ENCODE measurements around the gene RHPN2. TPM values are rescaled to one million over a fixed set of nuclear protein-coding genes. Genes with fewer than 3 reads are reported as not detected.
A peak's percentile ranks its signal among the peaks of the same experiment; 100 is the strongest.
"Not testable (repeated sequence)": the region's sequence is repeated elsewhere in the genome, so short reads cannot be mapped to it uniquely, and the experiment has no call there.

Gene RHPN2
- total RNA-seq, 2 donors from 2014 or later: 0.31 to 0.75 TPM

- ATAC-seq: no peak
- H3K9me3 Mint-ChIP-seq: no peaks in the 10 kb centered on the region
- no peak overlapping the region for H3K27ac Mint-ChIP-seq
- no peak overlapping the region for H3K4me3 Mint-ChIP-seq
- H3K27me3 Mint-ChIP-seq: no peaks in the 10 kb centered on the region
- no peak for DNase-seq (ENCODE audit: low spot score)
- H3K36me3 Mint-ChIP-seq: peaks cover 12% of the 10 kb centered on the region
- no peaks in the 10 kb centered on the region for H3K4me1 Mint-ChIP-seq (ENCODE audit: low read depth in 2 of 2)
Measured at GRCh38 chr19:32945260-32945659, 119.4 kb downstream of the RHPN2 start.

GRCh38 chr19:32941273-32941672 lies 123.4 kb downstream of the RHPN2 start:
- DNase-seq (ENCODE audit: low spot score); ATAC-seq; H3K36me3 Mint-ChIP-seq; H3K27me3 Mint-ChIP-seq; H3K4me3 Mint-ChIP-seq; H3K4me1 Mint-ChIP-seq (ENCODE audit: low read depth in 2 of 2); H3K27ac Mint-ChIP-seq; H3K9me3 Mint-ChIP-seq: not testable (repeated sequence)

GRCh38 chr19:32936065-32936464 lies 128.6 kb downstream of the RHPN2 start:
- no peak for DNase-seq (ENCODE audit: low spot score)
- Mint-ChIP-seq H3K36me3 (no peaks in the 10 kb centered on the region), H3K27ac (no peak overlapping the region), H3K27me3 (no peaks in the 10 kb centered on the region), H3K9me3 (no peaks in the 10 kb centered on the region), H3K4me3 (no peak overlapping the region), H3K4me1 (ENCODE audit: low read depth in 2 of 2) (peaks cover 0 to 3% of the 10 kb centered on the region in 2 donors)
- peak in 1 of 2 donors; percentile 32 for ATAC-seq

- H3K9me3 Mint-ChIP-seq: no peaks in the 10 kb centered on the region
- peak in 1 of 2 donors; percentile 6 for ATAC-seq
- no peak overlapping the region for H3K27ac Mint-ChIP-seq
- peaks cover 0 to 3% of the 10 kb centered on the region in 2 donors for H3K4me1 Mint-ChIP-seq (ENCODE audit: low read depth in 2 of 2)
- H3K27me3 Mint-ChIP-seq: no peaks in the 10 kb centered on the region
- no peak overlapping the region for H3K4me3 Mint-ChIP-seq
- no peak for DNase-seq (ENCODE audit: low spot score)
- H3K36me3 Mint-ChIP-seq: no peaks in the 10 kb centered on the region
Measured at GRCh38 chr19:32935629-32936028, 129.1 kb downstream of the RHPN2 start.

- Mint-ChIP-seq H3K4me3 (no peak overlapping the region), H3K27ac (peak overlapping the region in 1 of 2 donors; percentile 66), H3K27me3 (no peaks in the 10 kb centered on the region), H3K4me1 (ENCODE audit: low read depth in 2 of 2) (peaks cover 0 to 3% of the 10 kb centered on the region in 2 donors), H3K36me3 (peaks cover 12% of the 10 kb centered on the region), H3K9me3 (no peaks in the 10 kb centered on the region)
- DNase-seq (ENCODE audit: low spot score): no peak
- no peak for ATAC-seq
Measured at GRCh38 chr19:32933571-32933970, 131.1 kb downstream of the RHPN2 start.

- DNase-seq (ENCODE audit: low spot score) (no peak), ATAC-seq (no peak)
- Mint-ChIP-seq H3K27ac (no peak overlapping the region), H3K4me1 (ENCODE audit: low read depth in 2 of 2) (peaks cover 0 to 3% of the 10 kb centered on the region in 2 donors), H3K36me3 (peaks cover 18% of the 10 kb centered on the region), H3K27me3 (no peaks in the 10 kb centered on the region), H3K4me3 (no peak overlapping the region), H3K9me3 (no peaks in the 10 kb centered on the region)
Measured at GRCh38 chr19:32930567-32930966, 134.1 kb downstream of the RHPN2 start.

- Mint-ChIP-seq H3K36me3 (peaks cover 18% of the 10 kb centered on the region), H3K9me3 (no peaks in the 10 kb centered on the region), H3K4me1 (ENCODE audit: low read depth in 2 of 2) (peaks cover 0 to 3% of the 10 kb centered on the region in 2 donors), H3K27ac (no peak overlapping the region), H3K4me3 (no peak overlapping the region), H3K27me3 (no peaks in the 10 kb centered on the region)
- ATAC-seq: no peak
- DNase-seq (ENCODE audit: low spot score): no peak
Measured at GRCh38 chr19:32928806-32929205, 135.9 kb downstream of the RHPN2 start.

Other genes with a start within 250 kb of the RHPN2 start
- gene SLC7A9, start 195.1 kb downstream of the RHPN2 start, total RNA-seq: under 1 TPM in 1 of 2 donors, not detected in 1; 0.31 TPM
- 10 to 100 TPM; 17.3 to 18.5 TPM for gene CEP89, start 92.9 kb downstream of the RHPN2 start, total RNA-seq
- gene FAAP24, start 92.6 kb downstream of the RHPN2 start, total RNA-seq: 1 to 10 TPM; 6.6 to 9.8 TPM
- 10 to 100 TPM; 12.6 to 16.0 TPM for gene GPATCH1, start 16.3 kb upstream of the RHPN2 start, total RNA-seq
- gene WDR88, start 67.2 kb upstream of the RHPN2 start, total RNA-seq: not detected
- gene LRP3, start 129.4 kb upstream of the RHPN2 start, total RNA-seq: not detected
- not detected for gene SLC7A10, start 161.0 kb upstream of the RHPN2 start, total RNA-seq
- gene CEBPA, start 237.6 kb upstream of the RHPN2 start, total RNA-seq: 1 to 10 TPM; 1.3 to 1.9 TPM

All from natural killer cell treated with Interleukin-12 subunit alpha and Interleukin-12 subunit beta and Interleukin-15 and Interleukin-18, amount 100 ng/mL, for 72 hours (primary cell).